GM18526 (cell line): ENCODE measurements around the gene CGGBP1.
A peak's percentile ranks its signal among the peaks of the same experiment; 100 is the strongest.

Source experiments
- POLR2A ChIP-seq: IDR thresholded peaks from 3 replicates; pipeline ENCODE4 v1.6.1; 2011; ENCODE audit not compliant: insufficient read length; ENCODE audit errors: extremely low read depth

Gene CGGBP1, protein sequence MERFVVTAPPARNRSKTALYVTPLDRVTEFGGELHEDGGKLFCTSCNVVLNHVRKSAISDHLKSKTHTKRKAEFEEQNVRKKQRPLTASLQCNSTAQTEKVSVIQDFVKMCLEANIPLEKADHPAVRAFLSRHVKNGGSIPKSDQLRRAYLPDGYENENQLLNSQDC

DNA sequence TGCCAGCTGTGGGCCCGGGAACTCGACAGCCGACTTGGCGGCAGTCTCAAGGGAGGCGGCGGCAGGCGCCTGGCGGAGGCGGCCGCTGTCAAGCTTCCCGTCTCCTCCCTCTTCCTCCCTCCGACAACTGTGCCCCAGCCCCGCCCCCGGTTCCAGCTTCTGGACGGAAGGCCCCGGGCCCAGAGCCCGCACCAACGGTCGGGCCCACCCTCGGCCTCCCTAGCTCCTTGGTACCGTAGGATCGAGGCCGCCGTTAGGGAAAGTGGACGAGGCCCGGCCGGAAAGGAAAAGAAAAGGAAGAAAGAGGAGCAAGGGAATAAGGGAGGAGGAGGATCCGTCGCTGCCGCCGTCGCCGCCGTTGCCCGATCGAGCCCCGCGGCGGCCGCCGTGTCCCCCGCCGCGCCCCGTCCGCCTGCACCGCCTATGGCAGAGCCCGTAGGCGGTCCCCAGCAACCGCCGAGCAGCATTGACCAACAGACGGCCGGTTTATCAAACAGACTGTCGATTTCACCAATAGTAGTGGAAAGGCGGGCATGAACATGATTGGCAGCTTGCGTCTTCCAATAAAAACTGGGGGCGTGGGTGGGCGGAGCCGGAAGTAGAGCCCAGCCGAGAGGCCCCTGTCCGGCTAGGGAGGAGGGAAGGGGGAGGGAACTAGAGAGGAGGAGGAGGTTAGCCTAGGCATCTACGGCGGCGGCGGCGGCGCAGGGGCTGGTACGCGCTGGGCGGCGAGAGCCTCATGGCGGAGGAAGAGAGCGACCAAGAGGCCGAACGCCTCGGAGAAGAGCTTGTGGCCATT is at the start of gene CGGBP1, which contains the start of gene ZNF654:
Gene CGGBP1 (minus strand): TSS at position 425 of the 799 bp plus-strand sequence. CDS start 3,029 bp downstream, outside the sequence.
Gene ZNF654 (plus strand): TSS at position 675 of the 799 bp plus-strand sequence. CDS start 65 bp downstream, at position 740.
- peak; percentile 81 for TF ChIP-seq POLR2A

DNA sequence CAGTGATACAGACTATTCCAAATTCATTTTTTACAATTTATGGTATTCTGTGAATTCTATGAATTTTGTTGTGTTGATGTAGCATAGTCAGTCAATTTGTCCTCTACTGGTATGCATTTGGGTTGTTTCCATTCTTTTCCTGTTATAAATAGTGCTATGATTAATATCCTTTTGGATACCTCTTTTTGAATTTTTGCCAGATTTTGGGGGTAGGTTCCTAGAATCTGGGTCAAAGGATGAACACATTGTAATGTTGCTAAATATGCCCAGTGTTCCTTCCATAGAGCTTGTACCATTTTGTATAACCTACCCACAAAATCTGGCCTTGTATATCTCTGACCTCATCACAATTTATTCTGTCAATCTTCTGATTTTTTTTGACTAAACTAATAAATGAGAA is 46.5 kb upstream of the CGGBP1 start:
- TF ChIP-seq POLR2A = no peak

DNA sequence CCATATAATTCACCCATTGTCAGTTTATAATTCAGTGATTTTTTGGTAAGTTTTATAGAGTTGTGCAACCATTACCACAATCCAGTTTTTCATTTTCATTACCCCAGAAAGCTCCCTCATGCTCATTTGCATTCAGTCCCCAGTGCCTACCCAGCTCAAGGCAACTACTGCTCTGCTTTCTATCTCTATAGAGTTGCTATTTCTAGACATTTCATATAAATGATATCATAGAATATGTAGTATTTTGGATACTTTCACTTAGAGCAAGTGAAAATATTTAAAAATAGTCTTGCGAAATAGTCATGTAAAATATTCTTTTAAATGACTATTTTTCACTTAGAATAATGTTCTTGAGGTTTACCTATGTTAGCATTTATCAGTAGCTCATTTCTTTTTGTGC is 42.3 kb upstream of the CGGBP1 start:
- no peak for TF ChIP-seq POLR2A

DNA sequence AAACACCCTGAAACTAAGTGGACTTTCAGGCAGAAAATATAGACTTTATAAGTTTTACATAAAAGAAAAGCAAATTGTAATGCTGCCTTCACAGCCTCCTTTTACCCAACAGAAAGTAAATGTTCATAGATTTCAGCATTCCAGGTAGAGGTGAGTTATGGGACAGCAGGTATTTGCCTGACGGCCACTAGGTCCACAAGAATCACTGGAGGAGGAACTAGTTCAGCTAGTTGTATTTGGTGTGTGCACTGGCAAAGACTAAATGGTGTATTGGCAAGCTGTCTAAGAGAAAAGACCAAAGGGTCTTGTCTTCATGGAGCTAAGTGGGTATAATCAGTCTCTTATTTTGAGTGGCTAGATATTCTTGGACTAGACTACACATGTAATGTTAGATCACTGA is 34.5 kb upstream of the CGGBP1 start:
- TF ChIP-seq POLR2A = no peak

DNA sequence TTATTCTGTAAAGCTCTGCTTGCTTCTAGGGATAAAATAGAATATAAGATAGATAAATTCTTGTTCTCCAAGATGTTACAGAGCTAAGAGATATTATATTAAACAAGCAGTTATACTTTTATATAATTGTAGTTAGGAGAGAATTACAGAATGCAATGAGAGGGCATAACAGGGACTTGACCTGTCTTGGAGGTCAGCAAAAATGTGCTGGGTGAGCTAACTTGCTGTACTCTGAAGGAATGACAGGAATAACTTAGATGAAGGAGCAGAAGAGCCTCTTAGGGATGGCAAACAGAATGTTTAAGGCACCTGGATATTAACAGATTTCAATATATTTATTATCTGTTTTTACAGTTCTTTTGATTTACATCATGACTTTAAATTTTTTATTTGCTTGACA is 33.5 kb upstream of the CGGBP1 start:
- TF ChIP-seq POLR2A = no peak

DNA sequence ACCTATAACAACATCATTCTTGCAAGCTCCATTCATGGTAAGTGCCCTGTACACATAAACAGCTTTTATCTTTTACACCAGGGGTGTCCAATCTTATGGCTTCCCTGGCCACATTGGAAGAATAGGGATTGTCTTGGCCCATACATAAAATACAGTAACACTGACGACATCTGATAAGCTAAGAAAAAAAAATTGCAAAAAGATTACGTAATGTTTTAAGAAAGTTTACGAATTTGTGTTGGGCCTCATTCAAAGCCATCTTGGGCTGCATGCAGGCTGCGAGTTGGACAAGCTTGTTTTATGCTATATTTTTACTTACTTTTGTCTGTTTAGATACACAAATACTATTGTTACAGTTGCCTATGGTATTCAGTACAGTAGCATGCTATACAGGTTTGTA is 31.9 kb upstream of the CGGBP1 start:
- no peak for TF ChIP-seq POLR2A

DNA sequence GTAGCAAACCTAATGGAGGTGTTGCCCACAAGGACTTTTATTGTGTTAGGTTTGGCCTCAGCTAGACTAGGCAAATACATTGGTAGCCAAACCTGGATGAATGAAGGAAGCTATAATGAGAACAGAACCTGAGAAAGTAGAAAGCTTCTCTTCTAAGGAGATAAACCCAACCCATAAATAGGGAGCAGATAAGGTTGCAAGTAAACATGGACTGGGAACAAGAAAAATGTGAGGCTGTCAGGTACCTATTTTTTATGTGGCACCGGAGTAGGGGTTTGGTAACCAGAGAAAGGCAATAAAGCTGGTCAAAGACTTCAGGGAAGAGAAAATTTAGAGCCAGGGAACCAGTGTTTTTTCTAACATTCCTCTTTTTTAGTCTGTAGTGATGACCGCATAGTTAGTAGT is 25.3 kb upstream of the CGGBP1 start:
- TF ChIP-seq POLR2A = no peak

DNA sequence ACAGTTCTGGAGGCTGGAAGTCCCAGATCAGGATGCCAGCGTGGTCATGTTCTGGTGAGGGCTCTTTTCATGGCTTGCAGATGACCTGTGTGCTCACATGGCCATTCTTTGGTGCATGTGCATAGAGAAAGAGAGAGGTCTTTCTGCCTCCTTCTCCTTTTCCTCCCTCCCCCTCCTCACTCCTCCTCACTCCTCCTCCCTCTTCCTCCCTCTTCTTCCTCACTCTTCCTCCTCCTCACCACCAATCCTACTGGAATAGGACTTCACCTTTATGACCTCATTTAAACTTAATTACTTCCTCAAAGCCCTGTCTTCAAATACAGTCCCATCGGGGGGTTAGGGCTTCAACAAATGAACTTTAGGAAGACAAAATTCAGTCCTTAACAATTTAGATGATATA is 24.0 kb upstream of the CGGBP1 start:
- no peak for TF ChIP-seq POLR2A

DNA sequence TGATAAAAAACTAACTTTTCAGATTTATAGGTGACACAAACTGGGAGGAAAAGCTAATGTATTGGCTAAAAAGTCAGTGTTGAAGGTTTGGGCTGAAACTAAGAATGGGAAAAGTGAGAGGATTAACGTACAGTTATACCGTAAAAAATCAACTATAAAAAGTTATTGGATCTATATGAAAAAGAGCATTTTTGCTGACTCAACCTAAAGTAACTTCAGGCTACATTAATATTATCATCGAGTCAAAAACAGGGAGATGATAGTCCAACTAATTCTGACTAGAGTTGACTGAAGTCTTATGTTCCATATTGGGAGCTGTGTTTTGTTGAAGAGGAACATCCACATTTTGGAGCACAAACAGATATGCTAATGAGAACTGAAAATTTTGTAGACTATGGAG is 20.1 kb upstream of the CGGBP1 start:
- no peak for TF ChIP-seq POLR2A

DNA sequence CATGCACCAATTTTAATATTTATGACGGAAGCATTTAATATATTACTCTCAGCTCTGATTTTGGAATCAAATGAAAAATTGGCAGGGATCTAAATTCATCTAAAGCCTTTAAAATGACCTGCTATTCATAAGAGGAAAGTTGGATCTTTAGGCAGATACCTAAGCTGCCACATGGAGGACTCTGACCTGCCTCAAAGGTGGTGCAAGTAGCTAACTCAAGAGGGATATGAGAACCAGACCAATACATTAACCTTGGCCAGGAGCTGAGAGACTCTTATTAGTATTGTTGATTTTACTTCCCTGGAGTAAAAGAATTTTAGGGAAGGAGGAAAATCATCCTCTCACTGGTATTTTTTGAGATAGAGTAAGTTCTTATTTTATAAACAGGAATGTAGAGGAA is 17.9 kb upstream of the CGGBP1 start:
- no peak for TF ChIP-seq POLR2A

DNA sequence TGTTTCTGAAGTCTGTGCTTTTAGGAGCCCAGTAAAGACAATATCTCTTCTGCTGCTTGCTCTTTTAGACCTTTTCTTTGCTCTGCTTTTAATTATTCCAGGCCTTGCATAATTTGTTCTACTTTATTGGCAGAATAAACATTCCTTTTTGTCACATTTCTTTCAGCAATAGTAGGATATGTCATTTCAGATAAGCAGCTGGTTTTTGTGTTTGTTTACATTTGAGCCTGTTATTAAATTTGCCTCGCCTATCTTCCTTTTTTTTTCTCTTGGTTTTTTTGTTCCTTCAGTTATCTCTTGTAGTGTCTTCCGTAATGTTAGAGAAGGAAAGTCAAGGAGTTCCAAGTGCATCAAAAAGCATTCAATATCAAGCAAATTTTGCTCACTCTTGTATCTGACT is 16.7 kb upstream of the CGGBP1 start:
- TF ChIP-seq POLR2A = no peak

DNA sequence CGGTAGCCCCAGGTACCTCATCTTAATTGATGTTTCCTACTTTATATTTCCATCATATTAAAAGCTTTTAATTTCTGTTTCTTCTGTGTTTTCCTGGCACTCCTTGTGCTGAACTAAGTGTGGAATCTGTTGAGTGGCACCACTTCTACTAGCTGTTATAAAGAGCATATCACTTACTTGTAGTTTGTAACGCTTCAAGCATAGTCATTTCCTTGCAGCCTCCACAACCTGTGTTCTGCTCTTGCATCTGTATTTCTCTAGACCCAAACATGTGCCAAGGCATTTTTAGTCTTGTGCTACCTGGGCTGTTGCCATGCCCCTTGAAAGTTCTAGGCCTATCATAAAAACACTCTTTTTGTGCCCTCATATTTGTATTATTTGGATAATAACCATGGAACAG is 16.3 kb upstream of the CGGBP1 start:
- no peak for TF ChIP-seq POLR2A

DNA sequence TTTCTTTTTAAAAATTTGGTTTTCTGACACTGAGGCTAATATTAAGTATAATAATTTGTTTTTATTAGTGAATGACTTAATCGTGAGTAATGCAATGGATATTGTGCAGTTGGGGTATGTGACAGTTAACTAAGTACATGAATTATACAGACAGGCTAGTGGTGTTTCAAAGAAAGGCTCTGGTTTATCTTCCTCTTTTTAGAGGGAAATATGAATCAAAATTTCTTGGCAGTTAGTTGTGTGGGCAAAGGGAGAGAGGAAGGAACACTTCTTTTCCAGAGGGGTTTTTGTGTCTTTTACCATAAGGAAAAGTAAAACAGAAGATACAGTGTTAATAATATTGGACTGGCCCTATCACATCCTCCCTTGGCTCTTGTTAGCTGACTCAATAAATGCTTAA is 2.9 kb upstream of the CGGBP1 start:
- TF ChIP-seq POLR2A = no peak

DNA sequence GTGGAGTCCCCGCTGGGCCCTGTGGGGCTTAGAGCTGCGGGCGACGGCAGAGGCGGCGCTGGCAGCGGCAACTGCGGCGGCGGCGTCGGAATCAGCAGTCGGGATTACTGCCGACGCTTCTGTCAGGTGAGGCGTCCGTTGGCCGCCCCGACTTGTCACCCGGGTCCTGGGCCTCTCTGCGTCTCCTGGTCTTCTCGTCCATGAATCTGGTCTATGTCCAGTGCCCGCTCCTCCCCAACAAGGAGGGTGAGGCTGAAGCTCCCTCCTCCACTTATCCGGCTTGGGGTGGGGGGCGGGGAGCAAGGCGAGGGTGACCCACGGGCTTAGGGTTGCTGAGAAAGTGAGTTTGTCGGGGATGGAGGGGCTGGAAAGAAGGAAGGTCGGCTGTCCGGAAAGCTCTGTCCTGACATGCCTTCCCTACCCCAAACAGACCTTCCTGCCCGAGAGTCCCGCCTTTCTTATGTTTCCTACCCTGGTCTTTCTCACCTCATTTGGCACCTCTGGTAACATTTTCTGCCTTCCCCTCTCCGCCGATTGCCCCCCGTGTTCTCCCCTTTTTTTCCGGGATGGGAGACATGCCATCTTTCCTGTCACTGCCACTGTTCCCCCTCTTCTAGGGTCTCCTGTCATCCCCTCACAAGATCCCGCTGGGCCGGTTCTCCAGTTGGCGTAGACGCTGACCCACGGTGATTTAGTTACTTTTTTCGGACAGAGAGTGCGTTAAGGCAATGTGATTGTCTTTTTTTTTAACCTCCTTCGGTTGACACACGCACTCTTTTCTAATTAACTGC is 770 bp upstream of the CGGBP1 start:
- no peak for TF ChIP-seq POLR2A

DNA sequence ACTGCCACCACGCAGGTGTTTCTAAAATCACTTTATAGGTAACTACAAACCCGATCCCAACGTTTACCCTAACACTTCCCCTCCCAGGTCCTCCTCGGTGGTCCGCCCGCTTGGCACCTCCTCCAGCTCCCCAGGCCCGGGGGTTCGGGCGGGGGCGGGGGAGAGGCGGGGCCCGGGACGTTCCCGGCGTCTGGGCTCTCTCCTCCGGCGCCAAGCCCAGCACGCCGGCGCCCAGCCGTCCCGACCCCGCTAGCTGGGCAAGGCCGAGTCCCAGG is 562 bp downstream of the CGGBP1 start:
- no peak for TF ChIP-seq POLR2A

DNA sequence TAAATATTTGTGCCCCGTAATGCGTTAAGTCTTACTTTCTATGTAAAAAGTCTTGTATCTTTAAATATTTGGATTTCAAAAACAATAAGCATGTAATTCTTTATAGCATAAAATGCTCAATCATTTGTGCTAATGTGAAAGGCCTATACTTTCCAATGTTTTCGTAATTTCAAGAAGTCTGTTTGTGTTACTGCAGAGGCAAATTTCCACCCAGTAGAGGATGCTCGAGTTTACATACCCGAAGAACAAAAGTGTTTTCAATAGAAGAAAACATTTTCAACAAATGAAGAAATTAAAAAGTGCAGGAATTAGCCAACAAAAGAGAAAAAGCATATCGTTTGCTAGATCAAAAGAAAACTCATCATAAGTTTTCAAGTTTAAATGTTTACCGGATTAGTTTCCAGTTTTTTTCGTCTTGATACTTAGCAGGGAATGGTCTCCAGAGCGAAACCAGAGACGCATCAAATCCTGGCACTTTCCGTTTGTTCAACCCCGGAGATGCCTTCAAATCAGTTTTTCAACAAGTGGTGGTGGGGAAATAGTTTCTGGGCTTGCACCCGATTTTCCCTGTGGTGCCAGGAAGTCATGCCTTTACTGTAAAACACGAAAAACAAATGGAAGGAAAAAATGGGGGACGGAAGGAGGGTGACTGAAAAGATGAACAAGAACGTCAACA is 1.0 kb downstream of the CGGBP1 start:
- TF ChIP-seq POLR2A = no peak
